Measurements from ENCODE around the gene CAMK2N1.

DNA sequence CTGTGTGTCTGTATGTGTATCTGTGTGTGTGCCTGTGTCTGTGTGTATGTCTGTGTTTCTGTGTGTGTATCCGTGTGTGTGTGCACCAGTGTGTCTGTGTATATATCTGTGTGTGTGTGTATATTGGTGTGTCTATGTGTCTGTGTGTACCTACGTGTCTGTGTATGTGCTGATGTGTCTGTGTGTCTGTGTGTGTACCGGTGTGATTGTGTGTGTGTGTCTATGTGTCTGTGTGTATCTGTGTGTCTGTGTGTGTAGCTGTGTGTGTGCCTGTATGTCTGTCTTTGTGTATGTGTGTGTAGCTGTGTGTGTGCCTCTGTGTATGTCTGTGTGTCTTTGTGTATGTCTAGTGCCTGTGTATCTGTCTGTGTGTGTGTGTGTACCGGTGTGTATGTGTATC lies 32.0 kb downstream of the CAMK2N1 start:
- TF ChIP-seq, protein P1, sequence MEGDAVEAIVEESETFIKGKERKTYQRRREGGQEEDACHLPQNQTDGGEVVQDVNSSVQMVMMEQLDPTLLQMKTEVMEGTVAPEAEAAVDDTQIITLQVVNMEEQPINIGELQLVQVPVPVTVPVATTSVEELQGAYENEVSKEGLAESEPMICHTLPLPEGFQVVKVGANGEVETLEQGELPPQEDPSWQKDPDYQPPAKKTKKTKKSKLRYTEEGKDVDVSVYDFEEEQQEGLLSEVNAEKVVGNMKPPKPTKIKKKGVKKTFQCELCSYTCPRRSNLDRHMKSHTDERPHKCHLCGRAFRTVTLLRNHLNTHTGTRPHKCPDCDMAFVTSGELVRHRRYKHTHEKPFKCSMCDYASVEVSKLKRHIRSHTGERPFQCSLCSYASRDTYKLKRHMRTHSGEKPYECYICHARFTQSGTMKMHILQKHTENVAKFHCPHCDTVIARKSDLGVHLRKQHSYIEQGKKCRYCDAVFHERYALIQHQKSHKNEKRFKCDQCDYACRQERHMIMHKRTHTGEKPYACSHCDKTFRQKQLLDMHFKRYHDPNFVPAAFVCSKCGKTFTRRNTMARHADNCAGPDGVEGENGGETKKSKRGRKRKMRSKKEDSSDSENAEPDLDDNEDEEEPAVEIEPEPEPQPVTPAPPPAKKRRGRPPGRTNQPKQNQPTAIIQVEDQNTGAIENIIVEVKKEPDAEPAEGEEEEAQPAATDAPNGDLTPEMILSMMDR (conservative IDR thresholded peaks at IDR 0.05; ENCODE audit: low read depth, low read length) = no peak
- TF ChIP-seq EZH2 (IDR thresholded peaks at IDR 0.05; ENCODE audit: borderline replicate concordance, low read depth, low read length, poor library complexity, severe bottlenecking) = no peak
